GM23338 (cell line): ENCODE data around the gene SOD1. TPM values are rescaled to one million over a fixed set of nuclear protein-coding genes. Genes with fewer than 3 reads are reported as not detected.

Experiments
- ATAC-seq: fragments of 200-7000 bp; cut with Tn5 transposase; 3 replicates; pipeline ENCODE4 v1.9.1; 2020
- DNase-seq: peaks from one replicate; pipeline ENCODE4 v3.0.0-alpha.2; 2015; ENCODE audit warnings: low spot score
- H2AFZ ChIP-seq: fragments of 200-600 bp; sonication (generic); 2 replicates; pipeline ENCODE4 v1.8.0; 2016; ENCODE audit warnings: antibody characterized with exemption, mild to moderate bottlenecking, moderate library complexity
- H3F3A ChIP-seq: fragments of 200-600 bp; sonication (generic); replicated peaks from 2 replicates; pipeline ENCODE4 v1.8.0; 2017; ENCODE audit warnings: antibody characterized with exemption, mixed run types, low read depth
- H3K27ac ChIP-seq: fragments of 200-600 bp; sonication (generic); 2 replicates; pipeline ENCODE4 v1.6.1; 2016; ENCODE audit warnings: low read depth
- H3K27me3 ChIP-seq: fragments of 200-600 bp; sonication (generic); 2 replicates; pipeline ENCODE4 v1.8.0; 2016; ENCODE audit warnings: mild to moderate bottlenecking, mixed run types, moderate library complexity; ENCODE audit not compliant: insufficient read depth
- H3K36me3 ChIP-seq: fragments of 200-600 bp; sonication (generic); 2 replicates; pipeline ENCODE4 v1.8.0; 2016; ENCODE audit warnings: mild to moderate bottlenecking; ENCODE audit not compliant: insufficient read depth
- H3K4me1 ChIP-seq: fragments of 200-600 bp; sonication (generic); 2 replicates; pipeline ENCODE4 v1.8.0; 2016; ENCODE audit warnings: mild to moderate bottlenecking, moderate library complexity; ENCODE audit not compliant: insufficient read depth
- H3K4me2 ChIP-seq: fragments of 200-600 bp; sonication (generic); 2 replicates; pipeline ENCODE4 v1.7.1; 2017; ENCODE audit warnings: mixed run types
- H3K4me3 ChIP-seq: fragments of 200-600 bp; sonication (generic); 2 replicates; pipeline ENCODE4 v1.6.1; 2016; ENCODE audit warnings: mixed run types
- H3K79me2 ChIP-seq: fragments of 200-600 bp; sonication (generic); replicated peaks from 2 replicates; pipeline ENCODE4 v1.8.0; 2017; ENCODE audit warnings: mild to moderate bottlenecking; ENCODE audit not compliant: insufficient read depth
- H3K9me2 ChIP-seq: fragments of 200-600 bp; sonication (generic); 2 replicates; pipeline ENCODE4 v1.8.0; 2017; ENCODE audit not compliant: insufficient read depth
- H4K20me1 ChIP-seq: fragments of 200-600 bp; sonication (generic); replicated peaks from 2 replicates; pipeline ENCODE4 v1.8.0; 2017; ENCODE audit warnings: mild to moderate bottlenecking; ENCODE audit not compliant: insufficient read depth
- H3K27ac Mint-ChIP-seq: 2 replicates; pipeline ENCODE4 v1.8.0; 2020; ENCODE audit warnings: inconsistent platforms, mild to moderate bottlenecking, moderate library complexity, mixed read lengths
- H3K27me3 Mint-ChIP-seq: 3 replicates; pipeline ENCODE4 v1.8.0; 2022; ENCODE audit warnings: low read depth, mild to moderate bottlenecking, moderate library complexity, mixed read lengths, inconsistent platforms; ENCODE audit not compliant: insufficient read depth, poor library complexity
- H3K36me3 Mint-ChIP-seq: 3 replicates; pipeline ENCODE4 v1.8.0; 2021; ENCODE audit warnings: low read depth, mild to moderate bottlenecking, inconsistent platforms, moderate library complexity, mixed read lengths
- H3K4me1 Mint-ChIP-seq: 3 replicates; pipeline ENCODE4 v1.8.0; 2020; ENCODE audit warnings: mild to moderate bottlenecking, inconsistent platforms, mixed read lengths
- H3K4me3 Mint-ChIP-seq: 3 replicates; pipeline ENCODE4 v1.8.0; 2021; ENCODE audit warnings: moderate library complexity, mild to moderate bottlenecking, inconsistent platforms, mixed read lengths
- H3K9me3 Mint-ChIP-seq: 3 replicates; pipeline ENCODE4 v1.8.0; 2020; ENCODE audit warnings: moderate library complexity, mild to moderate bottlenecking, inconsistent platforms, mixed read lengths
- CREB1 ChIP-seq: fragments of 250-450 bp; sonication (Bioruptor Pico); IDR thresholded peaks from 2 replicates; pipeline ENCODE4 v1.5.0; 2020; ENCODE audit warnings: low read depth, mild to moderate bottlenecking, moderate library complexity
- CTCF ChIP-seq, 2 experiments: fragments of 200-600 bp in 1 of 2; sonication (generic) in 1 of 2; conservative IDR thresholded peaks; 2 replicates each; pipeline versions ENCODE4 v1.5.1 to v1.6.1; 2016 to 2017; ENCODE audit warnings: antibody characterized with exemption in 2 of 2, low read depth in 2 of 2, mild to moderate bottlenecking in 2 of 2, moderate library complexity in 1 of 2
- EZH2 ChIP-seq: fragments of 200-600 bp; sonication (generic); IDR thresholded peaks from one replicate; pipeline ENCODE4 v1.8.0; 2017; ENCODE audit warnings: antibody characterized with exemption, mild to moderate bottlenecking, low read depth; ENCODE audit not compliant: unreplicated experiment
- EZH2phosphoT487 ChIP-seq: fragments of 200-600 bp; sonication (generic); IDR thresholded peaks from one replicate; pipeline ENCODE4 v1.8.1; 2018; ENCODE audit warnings: antibody characterized with exemption; ENCODE audit not compliant: unreplicated experiment
- JUNB ChIP-seq: IDR thresholded peaks from one replicate; pipeline ENCODE4 v1.6.1; 2016; ENCODE audit warnings: antibody characterized with exemption; ENCODE audit not compliant: unreplicated experiment
- NANOG ChIP-seq: IDR thresholded peaks from 2 replicates; pipeline ENCODE4 v1.6.1; 2016; ENCODE audit warnings: antibody characterized with exemption, borderline replicate concordance
- POLR2AphosphoS5 ChIP-seq: IDR thresholded peaks from 2 replicates; pipeline ENCODE4 v1.6.1; 2016; ENCODE audit warnings: antibody characterized with exemption, low read depth
- REST ChIP-seq: IDR thresholded peaks from one replicate; pipeline ENCODE4 v1.6.1; 2018; ENCODE audit warnings: antibody characterized with exemption; ENCODE audit not compliant: unreplicated experiment
- STAT1 ChIP-seq: IDR thresholded peaks from one replicate; pipeline ENCODE4 v1.6.1; 2016; ENCODE audit warnings: antibody characterized with exemption; ENCODE audit not compliant: unreplicated experiment
- ZNF114 ChIP-seq: fragments of 250-450 bp; sonication (Bioruptor Pico); IDR thresholded peaks from 2 replicates; pipeline ENCODE4 v1.5.0; 2020; ENCODE audit warnings: mild to moderate bottlenecking, moderate library complexity
- polyA plus RNA-seq: library from polyadenylated mRNA; unstranded; fragments of >200 nt; fragmentation: Nextera tagmentation; extraction: Ambion mirVana; gene quantifications from 2 replicates; pipeline ENCODE4 v1.2.1, GENCODE V29; 2016
- total RNA-seq: library from RNA; depleted of rRNA; stranded (reverse); fragments of >200 nt; shearing (Covaris generic); gene quantifications from 2 replicates; pipeline ENCODE4 v1.2.3, GENCODE V29; 2014
- TF ChIP-seq, protein P1 (sequence below): IDR thresholded peaks from 2 replicates; pipeline ENCODE4 v1.6.1; 2016; ENCODE audit warnings: antibody characterized with exemption

SOD1 gene
- total and polyA plus RNA-seq, 2 experiments from 2014 or later, result 123 to 454 TPM

DNA sequence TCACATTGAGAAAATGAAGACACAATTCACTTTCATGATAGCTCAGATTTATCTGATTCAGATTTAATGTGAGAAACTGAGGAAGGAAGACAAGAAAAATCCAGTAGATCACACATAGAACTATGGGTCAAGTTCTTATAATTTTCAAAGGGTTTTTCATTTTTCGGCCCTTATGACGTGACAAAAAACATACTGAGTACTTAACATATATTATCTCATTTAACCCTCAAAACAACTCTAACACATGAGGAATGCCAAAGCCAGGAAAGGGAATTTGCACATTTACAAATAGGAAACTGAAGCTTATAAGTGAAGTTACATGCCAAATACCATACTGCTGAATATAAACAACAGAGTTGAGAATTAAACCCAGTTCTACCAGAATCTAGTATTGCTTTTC is 27.6 kb downstream of the SOD1 start (continued):
- TF ChIP-seq EZH2 (no peak), STAT1 (no peak), NANOG (no peak), POLR2AphosphoS5 (no peak), EZH2phosphoT487 (no peak), REST (no peak)

DNA sequence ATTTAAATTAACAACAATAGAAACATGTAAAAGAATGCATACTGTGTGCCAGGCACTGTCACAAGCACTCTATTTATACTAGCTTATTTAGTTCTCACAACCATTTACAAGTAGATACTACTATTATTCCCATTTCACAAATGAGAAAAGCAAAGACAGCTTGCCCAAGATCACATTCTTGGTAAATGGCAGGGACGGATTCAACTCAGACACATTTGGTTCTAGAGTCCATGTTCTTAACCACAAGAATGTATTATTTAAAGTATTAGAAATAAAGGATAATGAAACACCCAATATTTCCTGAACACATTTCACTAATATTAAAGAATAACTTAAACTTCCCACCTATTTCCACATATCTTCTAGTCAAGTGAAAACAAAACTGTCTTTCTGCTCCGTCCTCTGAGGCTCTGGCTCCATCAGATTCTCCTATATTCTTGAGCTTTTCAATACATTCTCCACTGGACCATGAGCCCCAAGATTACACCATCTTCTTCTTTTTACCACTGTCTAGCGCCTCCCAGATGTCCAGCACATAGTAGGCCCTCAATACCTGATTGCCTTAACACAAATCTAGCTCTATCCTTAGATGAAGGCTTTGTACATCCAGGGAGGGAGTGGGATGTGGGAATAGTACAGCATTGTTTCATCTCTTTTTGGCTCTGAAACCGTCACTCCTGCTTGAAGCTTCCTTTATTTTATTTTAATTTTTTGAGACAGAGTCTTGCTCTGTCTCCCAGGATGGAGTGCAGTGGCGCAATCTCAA is 29.3 kb downstream of the SOD1 start:
- no peak for ATAC-seq
- Histone ChIP-seq H3K4me3 (no peak overlapping the region), H3K4me2 (no peak overlapping the region), H3K36me3 (peaks cover 69% of the 10 kb centered on the region), H3K4me1 (no peaks in the 10 kb centered on the region), H3K27ac (0 out of 2 replicates have a peak overlapping the region, but pooled peaks have one; percentile 6), H3K27me3 (no peaks in the 10 kb centered on the region), H2AFZ (no peak overlapping the region), H3K79me2 (peaks cover 14% of the 10 kb centered on the region), H3K9me2 (no peaks in the 10 kb centered on the region), H4K20me1 (peaks cover 6% of the 10 kb centered on the region), H3F3A (no peaks in the 10 kb centered on the region)
- no peaks in the 10 kb centered on the region for H3K4me1 Mint-ChIP-seq
- no peaks in the 10 kb centered on the region for H3K9me3 Mint-ChIP-seq
- no peak for TF ChIP-seq EZH2phosphoT487
- no peak for TF ChIP-seq JUNB
- TF ChIP-seq CREB1, result no peak
- TF ChIP-seq ZNF114, result no peak
- no peak for TF ChIP-seq CTCF (conservative IDR thresholded peaks at IDR 0.05; ENCODE audit: low read depth in 2 of 2)
- TF ChIP-seq, protein P1, sequence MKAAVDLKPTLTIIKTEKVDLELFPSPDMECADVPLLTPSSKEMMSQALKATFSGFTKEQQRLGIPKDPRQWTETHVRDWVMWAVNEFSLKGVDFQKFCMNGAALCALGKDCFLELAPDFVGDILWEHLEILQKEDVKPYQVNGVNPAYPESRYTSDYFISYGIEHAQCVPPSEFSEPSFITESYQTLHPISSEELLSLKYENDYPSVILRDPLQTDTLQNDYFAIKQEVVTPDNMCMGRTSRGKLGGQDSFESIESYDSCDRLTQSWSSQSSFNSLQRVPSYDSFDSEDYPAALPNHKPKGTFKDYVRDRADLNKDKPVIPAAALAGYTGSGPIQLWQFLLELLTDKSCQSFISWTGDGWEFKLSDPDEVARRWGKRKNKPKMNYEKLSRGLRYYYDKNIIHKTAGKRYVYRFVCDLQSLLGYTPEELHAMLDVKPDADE, result no peak
- H3K4me3 Mint-ChIP-seq, result no peak overlapping the region
- peaks cover 9% of the 10 kb centered on the region for H3K27me3 Mint-ChIP-seq
- DNase-seq, result no peak
- no peak overlapping the region for H3K27ac Mint-ChIP-seq
- H3K36me3 Mint-ChIP-seq, result peaks cover 92% of the 10 kb centered on the region
